GM23248 (cell line): Measurements from ENCODE around the gene DNAH2. TPM values are rescaled to one million over a fixed set of nuclear protein-coding genes. Genes with fewer than 3 reads are reported as not detected.
"Not testable (repeated sequence)": the region's sequence is repeated elsewhere in the genome, so short reads cannot be mapped to it uniquely, and the experiment has no call there.

ENCODE experiments used
- DNase-seq: peaks from one replicate; pipeline ENCODE4 v3.0.0-alpha.2; 2015
- H2AFZ ChIP-seq: fragments of 200-600 bp; sonication (generic); 2 replicates; pipeline ENCODE4 v1.6.1; 2016; ENCODE audit warnings: antibody characterized with exemption
- H3F3A ChIP-seq: fragments of 200-600 bp; sonication (generic); 2 replicates; pipeline ENCODE4 v1.6.1; 2016; ENCODE audit warnings: mild to moderate bottlenecking, antibody characterized with exemption, mixed run types; ENCODE audit not compliant: insufficient read depth
- H3K27ac ChIP-seq: fragments of 200-600 bp; sonication (generic); 2 replicates; pipeline ENCODE4 v1.5.1; 2016; ENCODE audit warnings: mild to moderate bottlenecking
- H3K27me3 ChIP-seq: fragments of 200-600 bp; sonication (generic); replicated peaks from 2 replicates; pipeline ENCODE4 v1.6.1; 2016; ENCODE audit warnings: mild to moderate bottlenecking; ENCODE audit not compliant: insufficient read depth
- H3K36me3 ChIP-seq: fragments of 200-600 bp; sonication (generic); 2 replicates; pipeline ENCODE4 v1.6.1; 2016; ENCODE audit warnings: low read depth, mild to moderate bottlenecking
- H3K4me1 ChIP-seq: fragments of 200-600 bp; sonication (generic); 2 replicates; pipeline ENCODE4 v1.6.1; 2016; ENCODE audit warnings: mild to moderate bottlenecking; ENCODE audit not compliant: insufficient read depth
- H3K4me2 ChIP-seq: fragments of 200-600 bp; sonication (generic); one replicate; pipeline ENCODE4 v1.6.1; 2016; ENCODE audit warnings: mild to moderate bottlenecking; ENCODE audit not compliant: unreplicated experiment
- H3K4me3 ChIP-seq: fragments of 200-600 bp; sonication (generic); 2 replicates; pipeline ENCODE4 v1.5.1; 2016; ENCODE audit warnings: mild to moderate bottlenecking
- H3K79me2 ChIP-seq: fragments of 200-600 bp; sonication (generic); 2 replicates; pipeline ENCODE4 v1.6.1; 2016; ENCODE audit warnings: mild to moderate bottlenecking; ENCODE audit not compliant: insufficient read depth
- H3K9ac ChIP-seq: fragments of 200-600 bp; sonication (generic); 2 replicates; pipeline ENCODE4 v1.6.1; 2016; ENCODE audit warnings: mild to moderate bottlenecking
- H3K9me2 ChIP-seq: fragments of 200-600 bp; sonication (generic); 2 replicates; pipeline ENCODE4 v1.6.1; 2016; ENCODE audit warnings: mixed run types, mild to moderate bottlenecking, moderate library complexity; ENCODE audit not compliant: insufficient read depth
- H3K9me3 ChIP-seq: fragments of 200-600 bp; sonication (generic); one replicate; pipeline ENCODE4 v1.6.1; 2017; ENCODE audit warnings: low read depth
- H4K20me1 ChIP-seq: fragments of 200-600 bp; sonication (generic); 2 replicates; pipeline ENCODE4 v1.6.0; 2016; ENCODE audit not compliant: insufficient read depth
- EZH2 ChIP-seq: fragments of 200-600 bp; sonication (generic); IDR thresholded peaks from 2 replicates; pipeline ENCODE4 v1.6.1; 2018; ENCODE audit warnings: antibody characterized with exemption, mild to moderate bottlenecking; ENCODE audit not compliant: insufficient read depth, poor library complexity, severe bottlenecking
- EZH2phosphoT487 ChIP-seq: fragments of 200-600 bp; sonication (generic); IDR thresholded peaks from 2 replicates; pipeline ENCODE4 v1.6.1; 2018; ENCODE audit warnings: antibody characterized with exemption, moderate library complexity, mild to moderate bottlenecking, low read depth; ENCODE audit not compliant: insufficient read depth
- WGBS, 2 experiments: methylation state at CpG; one replicate each; pipeline ENCODE4 v1.1.6; 2015 to 2017; ENCODE audit warnings: low lambda C conversion rate in 2 of 2, low coverage in 1 of 2; ENCODE audit errors: missing lambda C conversion rate in 2 of 2; 5-methylcytosine and 5-hydroxymethylcytosine counted together
- in situ Hi-C: fragments of 300-500 bp; cut with MboI; formaldehyde crosslinking; loops from 2 replicates; pipeline ENCODE4 v1.15.0; 2020
- polyA plus RNA-seq: library from polyadenylated mRNA; unstranded; fragments of >200 nt; fragmentation: Nextera tagmentation; extraction: Ambion mirVana; gene quantifications from 2 replicates; pipeline ENCODE4 v1.2.1, GENCODE V29; 2016
- total RNA-seq: library from RNA; depleted of rRNA; stranded (reverse); fragments of >200 nt; shearing (Covaris generic); gene quantifications from 2 replicates; pipeline ENCODE4 v1.2.3, GENCODE V29; 2014

DNAH2 gene
- total and polyA plus RNA-seq, 2 experiments from 2014 or later: not detected

DNA sequence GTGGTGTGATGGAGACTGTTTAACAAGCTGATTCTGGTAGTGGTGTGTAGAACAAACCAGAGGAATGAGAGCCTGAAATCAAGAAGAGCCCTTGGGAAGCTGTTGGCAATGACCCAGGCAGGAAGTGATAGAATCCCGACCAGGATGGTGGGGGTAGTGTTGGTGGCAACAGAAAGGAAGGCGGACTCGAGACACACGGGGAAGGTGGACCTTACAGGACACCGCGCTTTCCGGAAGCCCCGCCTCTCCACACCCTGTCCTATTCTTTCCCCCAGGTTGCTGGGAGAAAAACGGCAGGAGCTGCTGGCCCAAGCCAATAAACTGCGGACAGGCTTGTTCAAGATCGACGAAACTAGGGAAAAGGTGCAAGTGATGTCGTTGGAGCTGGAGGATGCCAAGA is 86.4 kb downstream of the DNAH2 start:
- H3K9me2 ChIP-seq: no peaks in the 10 kb centered on the region
- H3K4me1 ChIP-seq: no peaks in the 10 kb centered on the region
- H3K4me2 ChIP-seq: no peak overlapping the region
- no peak overlapping the region for H3K4me3 ChIP-seq
- DNase-seq: no peak
- H3K79me2 ChIP-seq: no peaks in the 10 kb centered on the region
- whole genome bisulfite sequencing, 2 experiments: 33 to 37% methylated on average over 13 of the region's 13 CpGs
- no peaks in the 10 kb centered on the region for H3K9me3 ChIP-seq
- in situ Hi-C loops: no loop called here
- H4K20me1 ChIP-seq: no peaks in the 10 kb centered on the region
- H3F3A ChIP-seq: no peaks in the 10 kb centered on the region
- H3K36me3 ChIP-seq: no peaks in the 10 kb centered on the region
- TF ChIP-seq EZH2: no peak
- TF ChIP-seq EZH2phosphoT487: no peak
- H3K9ac ChIP-seq: no peak overlapping the region
- no peak overlapping the region for H3K27ac ChIP-seq
- 0 out of 2 replicates have a peak, but pooled peaks cover 2% of the 10 kb centered on the region for H3K27me3 ChIP-seq
- no peak overlapping the region for H2AFZ ChIP-seq

DNA sequence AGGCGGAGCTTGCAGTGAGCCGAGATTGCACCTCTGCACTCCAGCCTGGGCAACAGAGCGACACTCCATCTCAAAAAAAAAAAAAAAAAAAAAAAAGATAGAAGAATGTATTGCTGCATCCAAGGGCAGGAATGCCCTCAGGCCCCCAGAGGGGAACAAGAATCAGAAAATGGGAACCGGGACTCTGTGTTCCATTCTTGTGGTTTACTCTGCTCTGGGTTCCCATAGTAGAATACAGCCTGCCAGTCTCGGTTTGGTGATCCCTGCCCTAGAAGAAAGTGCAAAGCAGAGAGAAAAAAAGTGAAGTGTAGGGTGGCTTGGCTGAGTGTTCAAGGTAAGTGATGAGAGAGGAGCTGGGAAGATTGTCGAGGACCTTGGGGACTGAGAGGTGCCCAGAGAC is 89.0 kb downstream of the DNAH2 start:
- no peak overlapping the region for H2AFZ ChIP-seq
- no peak for TF ChIP-seq EZH2
- TF ChIP-seq EZH2phosphoT487: no peak
- H3K27ac ChIP-seq: no peak overlapping the region
- in situ Hi-C loops: no loop called here
- H4K20me1 ChIP-seq: no peaks in the 10 kb centered on the region
- H3K9me2 ChIP-seq: no peaks in the 10 kb centered on the region
- H3K4me1 ChIP-seq: no peaks in the 10 kb centered on the region
- H3F3A ChIP-seq: no peaks in the 10 kb centered on the region
- no peak for DNase-seq
- no peaks in the 10 kb centered on the region for H3K9me3 ChIP-seq
- no peaks in the 10 kb centered on the region for H3K79me2 ChIP-seq
- H3K36me3 ChIP-seq: no peaks in the 10 kb centered on the region
- WGBS, 2 experiments: 60 to 68% methylated on average over 6 of the region's 6 CpGs
- H3K4me3 ChIP-seq: no peak overlapping the region
- 0 out of 2 replicates have a peak, but pooled peaks cover 2% of the 10 kb centered on the region for H3K27me3 ChIP-seq
- H3K9ac ChIP-seq: no peak overlapping the region
- no peak overlapping the region for H3K4me2 ChIP-seq

DNA sequence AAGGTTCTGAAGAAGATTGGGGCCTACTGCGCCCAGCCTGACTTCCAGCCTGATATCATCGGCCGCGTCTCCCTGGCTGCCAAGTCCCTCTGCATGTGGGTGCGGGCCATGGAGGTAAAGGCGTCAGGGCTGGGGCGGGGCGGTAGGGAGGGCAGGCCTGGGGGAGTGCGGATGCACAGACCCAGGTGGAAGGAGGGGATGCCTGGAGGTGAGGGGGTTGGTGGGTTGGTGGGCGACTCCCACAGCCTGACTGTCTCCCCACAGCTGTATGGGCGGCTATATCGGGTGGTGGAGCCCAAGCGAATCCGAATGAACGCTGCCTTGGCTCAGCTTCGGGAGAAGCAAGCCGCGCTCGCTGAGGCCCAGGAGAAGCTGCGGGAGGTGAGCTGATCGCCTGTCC is 89.7 kb downstream of the DNAH2 start:
- Histone ChIP-seq H3K9me3 (no peaks in the 10 kb centered on the region), H3K9me2 (no peaks in the 10 kb centered on the region), H3K79me2 (no peaks in the 10 kb centered on the region), H3F3A (no peaks in the 10 kb centered on the region), H3K36me3 (no peaks in the 10 kb centered on the region), H4K20me1 (no peaks in the 10 kb centered on the region), H3K9ac (no peak overlapping the region), H3K27me3 (0 out of 2 replicates have a peak, but pooled peaks cover 2% of the 10 kb centered on the region), H3K4me2 (no peak overlapping the region), H2AFZ (no peak overlapping the region), H3K4me3 (no peak overlapping the region), H3K27ac (no peak overlapping the region), H3K4me1 (no peaks in the 10 kb centered on the region)
- 89 to 90% methylated on average over 15 to 21 of the region's 21 CpGs for WGBS, 2 experiments
- no peak for DNase-seq
- in situ Hi-C loops: no loop called here
- TF ChIP-seq EZH2 (no peak), EZH2phosphoT487 (no peak)

DNA sequence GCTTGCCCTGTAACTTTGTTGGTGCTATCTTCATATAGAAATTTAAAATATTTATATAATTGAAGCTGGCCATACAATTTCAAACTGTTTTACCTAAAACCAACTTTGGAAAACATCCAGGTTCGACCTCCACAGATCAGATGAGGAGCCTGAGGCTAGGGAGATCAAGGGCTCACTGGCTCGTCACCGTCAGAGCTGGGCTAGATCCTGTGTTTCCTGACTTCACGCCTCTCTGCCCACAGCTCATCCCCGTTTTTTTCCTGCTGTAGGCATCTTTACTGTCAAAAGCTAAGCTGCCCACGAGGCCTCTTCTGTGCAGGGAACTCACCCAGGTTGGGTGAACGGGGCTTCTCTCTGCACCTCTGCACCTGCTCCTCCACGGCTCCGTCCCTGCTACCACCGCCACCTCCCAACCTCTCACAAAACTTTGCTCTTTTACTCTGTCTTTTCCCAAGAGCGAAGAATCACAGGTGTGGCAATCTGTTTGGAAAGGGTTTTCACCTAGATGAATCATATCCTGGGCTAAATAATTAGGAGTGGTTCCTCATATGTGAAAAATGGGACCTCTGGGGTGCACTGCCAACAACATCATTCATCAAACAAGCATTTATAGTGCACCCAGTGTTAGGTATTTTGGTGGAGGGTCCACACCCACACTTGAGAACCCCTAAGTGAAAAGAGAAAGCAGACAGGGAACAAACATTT is 91.7 kb downstream of the DNAH2 start:
- Histone ChIP-seq H3K4me1 (no peaks in the 10 kb centered on the region), H3K9me3 (no peaks in the 10 kb centered on the region), H3K36me3 (no peaks in the 10 kb centered on the region), H3K27ac (no peak overlapping the region), H3K79me2 (no peaks in the 10 kb centered on the region), H3K4me3 (no peak overlapping the region), H3K4me2 (no peak overlapping the region), H4K20me1 (no peaks in the 10 kb centered on the region), H2AFZ (no peak overlapping the region), H3K27me3 (0 out of 2 replicates have a peak, but pooled peaks cover 2% of the 10 kb centered on the region), H3K9me2 (no peaks in the 10 kb centered on the region), H3K9ac (no peak overlapping the region), H3F3A (no peaks in the 10 kb centered on the region)
- DNase-seq: no peak
- in situ Hi-C loops: no loop called here
- 58 to 59% methylated on average over 11 of the region's 11 CpGs for WGBS, 2 experiments
- TF ChIP-seq EZH2 (no peak), EZH2phosphoT487 (no peak)

DNA sequence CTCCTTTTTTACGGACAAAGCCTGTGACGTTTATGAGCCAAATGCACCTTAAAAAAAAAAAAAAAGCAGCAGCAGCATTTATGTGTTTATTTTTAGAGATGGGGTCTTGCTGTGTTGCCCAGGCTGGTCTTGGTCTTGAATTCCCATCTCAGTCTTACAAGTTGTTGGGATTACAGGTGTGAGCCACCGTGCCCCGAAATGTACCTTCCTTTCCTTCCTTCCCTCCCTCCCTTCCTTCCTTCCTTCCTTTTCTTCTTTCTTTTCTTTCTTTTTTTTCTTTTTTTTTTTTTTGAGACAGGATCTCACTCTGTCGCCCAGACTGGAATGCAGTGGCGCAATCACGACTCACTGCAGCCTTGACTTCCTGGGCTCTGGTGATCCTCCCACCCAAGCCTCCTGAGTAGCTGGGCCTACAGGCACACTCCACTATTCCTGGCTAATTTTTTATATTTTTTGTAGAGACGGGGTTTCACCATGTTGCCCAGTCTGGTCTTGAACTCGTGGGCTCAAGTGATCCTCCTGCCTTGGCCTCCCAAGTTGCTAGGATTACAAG is 92.3 kb downstream of the DNAH2 start:
- WGBS, 2 experiments: 77 to 80% methylated on average over 9 of the region's 9 CpGs

More for the DNA sequence above, 92.3 kb downstream of the DNAH2 start:
- H3K79me2 ChIP-seq, H3K9me2 ChIP-seq, H3K9ac ChIP-seq, H3K4me3 ChIP-seq, in situ Hi-C loops, H3K36me3 ChIP-seq, H3K4me2 ChIP-seq, H3K27me3 ChIP-seq, H3K4me1 ChIP-seq, H3K27ac ChIP-seq, H2AFZ ChIP-seq, H4K20me1 ChIP-seq, H3K9me3 ChIP-seq, H3F3A ChIP-seq: not testable (repeated sequence)
- peak; percentile 45 for DNase-seq
